DOHH2 (cell line): ENCODE data around the gene SPRED3.

ENCODE experiments used
- H3F3A ChIP-seq: fragments of 200-600 bp; sonication (generic), shearing (Covaris generic); 2 replicates; pipeline ENCODE4 v1.6.0; 2016; ENCODE audit warnings: antibody characterized with exemption, mild to moderate bottlenecking; ENCODE audit not compliant: control insufficient read depth, insufficient read depth
- H3K27ac ChIP-seq: fragments of 200-600 bp; sonication (generic); 2 replicates; pipeline ENCODE4 v1.5.1; 2014; ENCODE audit warnings: low read depth, mild to moderate bottlenecking, low read length, moderate library complexity
- H3K27me3 ChIP-seq: fragments of 200-600 bp; sonication (generic); 2 replicates; pipeline ENCODE4 v1.6.1; 2014; ENCODE audit warnings: mild to moderate bottlenecking, low read length, mixed read lengths; ENCODE audit not compliant: control insufficient read depth
- H3K36me3 ChIP-seq: fragments of 200-600 bp; sonication (generic); 2 replicates; pipeline ENCODE4 v1.6.1; 2014; ENCODE audit warnings: mild to moderate bottlenecking, low read length, moderate library complexity, mixed read lengths; ENCODE audit not compliant: control insufficient read depth
- H3K4me1 ChIP-seq: fragments of 200-600 bp; sonication (generic); 2 replicates; pipeline ENCODE4 v1.6.1; 2014; ENCODE audit warnings: mild to moderate bottlenecking, low read length, mixed read lengths; ENCODE audit not compliant: control insufficient read depth
- H3K4me2 ChIP-seq: fragments of 200-600 bp; sonication (generic); 2 replicates; pipeline ENCODE4 v1.6.0; 2014; ENCODE audit warnings: mild to moderate bottlenecking, low read length, moderate library complexity
- H3K4me3 ChIP-seq: fragments of 200-600 bp; sonication (generic); 2 replicates; pipeline ENCODE4 v1.5.1; 2014; ENCODE audit warnings: mild to moderate bottlenecking, low read length, mixed read lengths
- H3K79me2 ChIP-seq: fragments of 200-600 bp; sonication (generic); 2 replicates; pipeline ENCODE4 v1.6.1; 2014; ENCODE audit warnings: mild to moderate bottlenecking, low read length, mixed read lengths; ENCODE audit not compliant: control insufficient read depth
- H3K9me2 ChIP-seq: fragments of 200-600 bp; sonication (generic); replicated peaks from 2 replicates; pipeline ENCODE4 v1.6.1; 2014; ENCODE audit warnings: mild to moderate bottlenecking, low read length, mixed read lengths; ENCODE audit not compliant: control insufficient read depth
- H3K9me3 ChIP-seq: fragments of 200-600 bp; sonication (generic); 2 replicates; pipeline ENCODE4 v1.6.1; 2014; ENCODE audit warnings: antibody characterized with exemption, low read length, mixed read lengths; ENCODE audit not compliant: control insufficient read depth, insufficient read depth
- H4K20me1 ChIP-seq: fragments of 200-600 bp; sonication (generic); 2 replicates; pipeline ENCODE4 v1.6.0; 2014; ENCODE audit warnings: low read depth, mild to moderate bottlenecking, antibody characterized with exemption, low read length, moderate library complexity; ENCODE audit not compliant: control insufficient read depth, insufficient read depth
- EZH2phosphoT487 ChIP-seq: fragments of 200-600 bp; sonication (generic); IDR thresholded peaks from 2 replicates; pipeline ENCODE4 v1.6.1; 2017; ENCODE audit warnings: borderline replicate concordance, mild to moderate bottlenecking, antibody characterized with exemption, low read length, moderate library complexity, mixed read lengths
- TF ChIP-seq, protein P1 (sequence below): fragments of 200-600 bp; sonication (generic); IDR thresholded peaks from one replicate; pipeline ENCODE4 v1.5.1; 2014; ENCODE audit warnings: antibody characterized with exemption, mild to moderate bottlenecking, low read depth, low read length; ENCODE audit not compliant: poor library complexity, severe bottlenecking

Gene SPRED3

DNA sequence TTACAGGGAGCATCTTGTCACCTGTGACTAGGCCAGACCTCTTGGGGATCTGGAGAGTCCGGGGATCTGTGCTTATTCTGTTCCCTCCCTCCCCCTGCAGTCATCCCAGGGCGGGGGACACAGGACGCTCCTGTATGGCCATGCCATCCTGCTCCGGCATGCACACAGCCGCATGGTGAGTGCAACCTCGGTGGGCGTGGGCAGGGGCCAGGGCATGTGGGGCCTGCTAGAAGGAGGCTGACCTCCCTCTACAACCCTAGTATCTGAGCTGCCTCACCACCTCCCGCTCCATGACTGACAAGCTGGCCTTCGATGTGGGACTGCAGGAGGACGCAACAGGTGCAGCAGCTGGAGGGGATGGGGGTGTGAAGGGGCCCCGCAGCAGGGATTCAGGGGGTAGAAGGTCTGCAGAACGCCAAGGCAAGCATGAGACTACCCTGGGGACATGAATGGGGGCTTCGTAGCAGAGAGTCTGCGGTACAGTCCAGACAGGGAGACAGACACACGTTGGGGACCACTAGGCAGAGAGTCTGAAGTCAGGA lies 55.0 kb downstream of the SPRED3 start:
- H3K79me2 ChIP-seq, result no peaks in the 10 kb centered on the region
- H3K27ac ChIP-seq, result no peak overlapping the region

DNA sequence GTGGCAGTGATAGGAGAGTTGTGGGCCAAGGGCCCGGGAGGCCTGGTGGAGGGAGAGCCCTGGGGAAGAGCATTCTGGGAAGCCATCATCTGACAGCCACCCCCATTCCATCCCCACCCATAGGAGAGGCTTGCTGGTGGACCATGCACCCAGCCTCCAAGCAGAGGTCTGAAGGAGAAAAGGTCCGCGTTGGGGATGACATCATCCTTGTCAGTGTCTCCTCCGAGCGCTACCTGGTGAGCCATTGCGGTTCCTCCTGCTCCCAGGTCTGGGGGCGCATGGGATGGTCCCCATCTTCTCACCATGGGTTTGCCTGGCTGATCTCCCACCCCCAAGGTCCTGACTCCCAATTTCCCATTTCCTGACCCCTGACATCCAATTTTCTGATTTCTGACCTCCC lies 55.5 kb downstream of the SPRED3 start:
- H3K27me3 ChIP-seq, result no peaks in the 10 kb centered on the region
- H3F3A ChIP-seq, result no peaks in the 10 kb centered on the region
- H3K4me3 ChIP-seq, result no peak overlapping the region
- no peak overlapping the region for H3K27ac ChIP-seq
- H3K4me1 ChIP-seq, result no peaks in the 10 kb centered on the region
- no peaks in the 10 kb centered on the region for H3K9me3 ChIP-seq
- H3K4me2 ChIP-seq, result no peak overlapping the region
- H3K79me2 ChIP-seq, result no peaks in the 10 kb centered on the region
- no peaks in the 10 kb centered on the region for H3K36me3 ChIP-seq
- no peaks in the 10 kb centered on the region for H3K9me2 ChIP-seq
- no peaks in the 10 kb centered on the region for H4K20me1 ChIP-seq
- no peak for TF ChIP-seq EZH2phosphoT487
- TF ChIP-seq, protein P1, sequence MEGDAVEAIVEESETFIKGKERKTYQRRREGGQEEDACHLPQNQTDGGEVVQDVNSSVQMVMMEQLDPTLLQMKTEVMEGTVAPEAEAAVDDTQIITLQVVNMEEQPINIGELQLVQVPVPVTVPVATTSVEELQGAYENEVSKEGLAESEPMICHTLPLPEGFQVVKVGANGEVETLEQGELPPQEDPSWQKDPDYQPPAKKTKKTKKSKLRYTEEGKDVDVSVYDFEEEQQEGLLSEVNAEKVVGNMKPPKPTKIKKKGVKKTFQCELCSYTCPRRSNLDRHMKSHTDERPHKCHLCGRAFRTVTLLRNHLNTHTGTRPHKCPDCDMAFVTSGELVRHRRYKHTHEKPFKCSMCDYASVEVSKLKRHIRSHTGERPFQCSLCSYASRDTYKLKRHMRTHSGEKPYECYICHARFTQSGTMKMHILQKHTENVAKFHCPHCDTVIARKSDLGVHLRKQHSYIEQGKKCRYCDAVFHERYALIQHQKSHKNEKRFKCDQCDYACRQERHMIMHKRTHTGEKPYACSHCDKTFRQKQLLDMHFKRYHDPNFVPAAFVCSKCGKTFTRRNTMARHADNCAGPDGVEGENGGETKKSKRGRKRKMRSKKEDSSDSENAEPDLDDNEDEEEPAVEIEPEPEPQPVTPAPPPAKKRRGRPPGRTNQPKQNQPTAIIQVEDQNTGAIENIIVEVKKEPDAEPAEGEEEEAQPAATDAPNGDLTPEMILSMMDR, result no peak

More for the DNA sequence above, 55.0 kb downstream of the SPRED3 start:
- Histone ChIP-seq H3K9me3 (no peaks in the 10 kb centered on the region), H3F3A (no peaks in the 10 kb centered on the region), H3K4me1 (no peaks in the 10 kb centered on the region), H3K9me2 (no peaks in the 10 kb centered on the region), H4K20me1 (no peaks in the 10 kb centered on the region), H3K4me2 (no peak overlapping the region), H3K27me3 (no peaks in the 10 kb centered on the region), H3K36me3 (no peaks in the 10 kb centered on the region), H3K4me3 (no peak overlapping the region)
- TF ChIP-seq, protein P1, result no peak
- no peak for TF ChIP-seq EZH2phosphoT487

DNA sequence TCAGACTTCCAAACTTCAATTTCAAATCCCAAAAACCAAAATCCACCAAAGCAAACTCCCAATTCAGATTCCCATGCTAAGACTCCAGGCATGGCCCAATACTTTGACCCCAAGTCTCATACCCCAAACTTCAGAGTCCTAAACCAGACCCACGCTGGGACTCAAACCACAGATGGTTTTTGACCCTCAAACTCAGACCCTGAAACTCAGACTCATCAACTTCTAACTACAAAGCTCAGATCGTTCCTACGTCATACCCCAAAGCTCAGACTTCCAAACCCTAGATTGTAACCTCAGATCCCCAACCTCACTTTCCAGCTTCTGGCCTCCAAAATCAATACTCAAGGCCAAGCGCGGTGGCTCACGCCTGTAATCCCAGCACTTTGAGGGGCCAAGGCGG lies 56.9 kb downstream of the SPRED3 start:
- H3K4me1 ChIP-seq, result no peaks in the 10 kb centered on the region
- TF ChIP-seq, protein P1, result no peak
- no peak for TF ChIP-seq EZH2phosphoT487
- no peak overlapping the region for H3K27ac ChIP-seq
- H3K4me3 ChIP-seq, result no peak overlapping the region
- H3F3A ChIP-seq, result no peaks in the 10 kb centered on the region
- no peaks in the 10 kb centered on the region for H3K9me2 ChIP-seq
- H3K36me3 ChIP-seq, result no peaks in the 10 kb centered on the region
- no peaks in the 10 kb centered on the region for H3K79me2 ChIP-seq
- no peaks in the 10 kb centered on the region for H3K9me3 ChIP-seq
- no peaks in the 10 kb centered on the region for H3K27me3 ChIP-seq
- no peak overlapping the region for H3K4me2 ChIP-seq
- H4K20me1 ChIP-seq, result no peaks in the 10 kb centered on the region
